GM18517 (cell line): ENCODE data around the gene ATM.
A peak's percentile ranks its signal among the peaks of the same experiment; 100 is the strongest.

ENCODE experiments used
- ATAC-seq: cut with Tn5 transposase; IDR thresholded peaks from one replicate; pipeline ENCODE4 v1.9.1; 2021; ENCODE audit warnings: mild to moderate bottlenecking, moderate library complexity; ENCODE audit not compliant: unreplicated experiment

Gene ATM, protein sequence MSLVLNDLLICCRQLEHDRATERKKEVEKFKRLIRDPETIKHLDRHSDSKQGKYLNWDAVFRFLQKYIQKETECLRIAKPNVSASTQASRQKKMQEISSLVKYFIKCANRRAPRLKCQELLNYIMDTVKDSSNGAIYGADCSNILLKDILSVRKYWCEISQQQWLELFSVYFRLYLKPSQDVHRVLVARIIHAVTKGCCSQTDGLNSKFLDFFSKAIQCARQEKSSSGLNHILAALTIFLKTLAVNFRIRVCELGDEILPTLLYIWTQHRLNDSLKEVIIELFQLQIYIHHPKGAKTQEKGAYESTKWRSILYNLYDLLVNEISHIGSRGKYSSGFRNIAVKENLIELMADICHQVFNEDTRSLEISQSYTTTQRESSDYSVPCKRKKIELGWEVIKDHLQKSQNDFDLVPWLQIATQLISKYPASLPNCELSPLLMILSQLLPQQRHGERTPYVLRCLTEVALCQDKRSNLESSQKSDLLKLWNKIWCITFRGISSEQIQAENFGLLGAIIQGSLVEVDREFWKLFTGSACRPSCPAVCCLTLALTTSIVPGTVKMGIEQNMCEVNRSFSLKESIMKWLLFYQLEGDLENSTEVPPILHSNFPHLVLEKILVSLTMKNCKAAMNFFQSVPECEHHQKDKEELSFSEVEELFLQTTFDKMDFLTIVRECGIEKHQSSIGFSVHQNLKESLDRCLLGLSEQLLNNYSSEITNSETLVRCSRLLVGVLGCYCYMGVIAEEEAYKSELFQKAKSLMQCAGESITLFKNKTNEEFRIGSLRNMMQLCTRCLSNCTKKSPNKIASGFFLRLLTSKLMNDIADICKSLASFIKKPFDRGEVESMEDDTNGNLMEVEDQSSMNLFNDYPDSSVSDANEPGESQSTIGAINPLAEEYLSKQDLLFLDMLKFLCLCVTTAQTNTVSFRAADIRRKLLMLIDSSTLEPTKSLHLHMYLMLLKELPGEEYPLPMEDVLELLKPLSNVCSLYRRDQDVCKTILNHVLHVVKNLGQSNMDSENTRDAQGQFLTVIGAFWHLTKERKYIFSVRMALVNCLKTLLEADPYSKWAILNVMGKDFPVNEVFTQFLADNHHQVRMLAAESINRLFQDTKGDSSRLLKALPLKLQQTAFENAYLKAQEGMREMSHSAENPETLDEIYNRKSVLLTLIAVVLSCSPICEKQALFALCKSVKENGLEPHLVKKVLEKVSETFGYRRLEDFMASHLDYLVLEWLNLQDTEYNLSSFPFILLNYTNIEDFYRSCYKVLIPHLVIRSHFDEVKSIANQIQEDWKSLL (N-terminal part only)

DNA sequence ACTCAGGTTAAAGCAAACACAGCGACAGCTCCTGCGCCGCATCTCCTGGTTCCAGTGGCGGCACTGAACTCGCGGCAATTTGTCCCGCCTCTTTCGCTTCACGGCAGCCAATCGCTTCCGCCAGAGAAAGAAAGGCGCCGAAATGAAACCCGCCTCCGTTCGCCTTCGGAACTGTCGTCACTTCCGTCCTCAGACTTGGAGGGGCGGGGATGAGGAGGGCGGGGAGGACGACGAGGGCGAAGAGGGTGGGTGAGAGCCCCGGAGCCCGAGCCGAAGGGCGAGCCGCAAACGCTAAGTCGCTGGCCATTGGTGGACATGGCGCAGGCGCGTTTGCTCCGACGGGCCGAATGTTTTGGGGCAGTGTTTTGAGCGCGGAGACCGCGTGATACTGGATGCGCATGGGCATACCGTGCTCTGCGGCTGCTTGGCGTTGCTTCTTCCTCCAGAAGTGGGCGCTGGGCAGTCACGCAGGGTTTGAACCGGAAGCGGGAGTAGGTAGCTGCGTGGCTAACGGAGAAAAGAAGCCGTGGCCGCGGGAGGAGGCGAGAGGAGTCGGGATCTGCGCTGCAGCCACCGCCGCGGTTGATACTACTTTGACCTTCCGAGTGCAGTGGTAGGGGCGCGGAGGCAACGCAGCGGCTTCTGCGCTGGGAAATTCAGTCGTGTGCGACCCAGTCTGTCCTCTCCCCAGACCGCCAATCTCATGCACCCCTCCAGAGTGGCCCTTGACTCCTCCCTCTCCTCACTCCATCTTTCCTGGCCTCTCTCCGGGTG, at the start of gene ATM, which contains the start of gene NPAT:
Gene ATM (plus strand): TSS at position 494 of the 774 bp plus-strand sequence. CDS start 4,558 bp downstream, outside the sequence.
Gene NPAT (minus strand): TSS at position 65 of the 774 bp plus-strand sequence. CDS start 102 bp downstream, outside the sequence.
- ATAC-seq, result peak; percentile 80

GRCh38 chr11:108177570-108177969, 45.3 kb upstream of the ATM start:
- no peak for ATAC-seq

- ATAC-seq, result no peak
Observed at GRCh38 chr11:108193725-108194124, 29.1 kb upstream of the ATM start.

GRCh38 chr11:108196901-108197300, 26.0 kb upstream of the ATM start:
- ATAC-seq, result peak; percentile 30

GRCh38 chr11:108197351-108197750, 25.5 kb upstream of the ATM start:
- ATAC-seq, result peak; percentile 40

DNA sequence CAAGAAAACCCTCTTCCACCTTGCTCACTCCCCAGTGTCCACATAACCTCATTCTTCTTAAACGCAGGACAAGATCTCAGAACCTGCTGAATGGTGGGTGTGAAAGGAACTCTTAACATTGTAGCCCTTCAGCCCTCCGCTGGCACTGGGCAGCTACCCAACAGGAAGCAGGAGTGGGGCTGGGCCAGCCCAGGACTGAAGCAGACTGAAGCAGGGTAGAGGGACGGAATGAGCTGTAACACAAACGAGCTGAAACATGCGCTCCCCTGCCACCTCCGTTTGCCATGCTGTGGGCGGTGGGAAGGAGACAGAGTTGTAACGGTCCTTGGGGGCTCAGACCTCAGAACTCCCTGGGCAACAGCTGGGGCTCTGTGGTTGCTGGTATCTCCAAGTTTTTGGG, 24.0 kb upstream of the ATM start:
- no peak for ATAC-seq

- peak; percentile 66 for ATAC-seq
Observed at GRCh38 chr11:108199446-108200321, 23.2 kb upstream of the ATM start.

DNA sequence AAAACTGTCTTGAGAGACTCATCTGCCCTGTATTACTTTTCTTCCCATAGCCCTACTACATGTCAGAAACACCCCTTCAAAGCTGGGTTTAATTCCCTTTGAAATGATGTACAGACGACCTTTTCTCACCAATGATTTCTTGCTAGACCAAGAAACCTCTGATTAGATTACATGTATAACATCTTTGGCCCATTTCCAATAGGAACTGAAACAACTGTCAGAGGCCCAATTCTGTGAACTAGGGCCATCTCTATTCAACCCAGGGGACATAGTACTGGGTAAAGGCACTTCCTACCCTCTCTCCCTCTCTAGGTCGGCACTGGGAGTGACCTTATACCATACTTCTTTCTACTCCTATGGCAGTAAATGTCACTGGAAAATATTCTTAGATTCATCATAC, 19.8 kb upstream of the ATM start:
- no peak for ATAC-seq

DNA sequence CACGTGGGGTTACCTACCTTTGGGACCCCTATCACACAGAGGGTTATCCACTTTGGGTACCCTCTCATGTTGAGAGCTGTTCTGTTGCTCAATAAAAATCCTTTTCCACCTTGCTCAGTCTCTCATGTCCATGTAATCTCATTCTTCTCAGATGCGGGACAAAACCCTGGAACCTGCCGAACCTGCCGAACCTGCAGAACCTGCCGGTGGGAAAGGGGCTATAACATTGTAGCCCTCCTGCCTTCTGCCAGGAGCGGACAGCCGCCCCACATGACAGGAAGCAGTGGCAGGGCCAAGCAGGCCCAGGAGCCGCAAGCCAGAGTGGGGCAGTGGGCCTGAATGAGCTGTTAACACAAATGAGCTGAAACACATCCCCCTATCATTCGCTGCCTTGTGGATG, 18.5 kb upstream of the ATM start:
- no peak for ATAC-seq

DNA sequence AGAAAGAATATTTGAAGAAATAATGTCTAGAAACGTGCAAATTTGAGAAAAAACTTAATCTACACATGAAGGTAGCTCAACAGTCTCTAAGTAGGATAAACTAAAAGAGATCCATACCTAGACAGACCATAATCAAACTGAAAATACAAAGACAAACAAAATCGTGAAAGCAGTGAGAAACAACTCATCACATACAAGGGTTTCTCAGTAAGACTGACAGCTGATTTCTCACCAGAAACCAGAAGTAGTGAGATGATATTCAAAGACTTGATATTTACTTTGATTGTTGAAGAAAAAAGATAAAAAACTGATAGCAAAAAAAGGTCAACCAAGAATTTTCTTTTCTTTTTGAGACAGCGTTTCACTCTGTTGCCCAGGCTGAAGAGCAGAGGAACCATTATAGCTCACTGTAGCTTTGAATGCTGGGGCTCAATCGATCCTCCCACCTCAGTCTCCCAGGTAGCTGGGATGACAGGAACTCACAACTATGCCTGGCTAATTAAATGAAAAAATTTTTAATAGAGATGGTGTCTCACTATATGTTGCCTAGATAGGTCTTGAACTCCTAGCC, 17.9 kb upstream of the ATM start:
- no peak for ATAC-seq

- ATAC-seq, result no peak
Observed at GRCh38 chr11:108206171-108206570, 16.7 kb upstream of the ATM start.

GRCh38 chr11:108206969-108207682, 15.7 kb upstream of the ATM start:
- ATAC-seq, result no peak

DNA sequence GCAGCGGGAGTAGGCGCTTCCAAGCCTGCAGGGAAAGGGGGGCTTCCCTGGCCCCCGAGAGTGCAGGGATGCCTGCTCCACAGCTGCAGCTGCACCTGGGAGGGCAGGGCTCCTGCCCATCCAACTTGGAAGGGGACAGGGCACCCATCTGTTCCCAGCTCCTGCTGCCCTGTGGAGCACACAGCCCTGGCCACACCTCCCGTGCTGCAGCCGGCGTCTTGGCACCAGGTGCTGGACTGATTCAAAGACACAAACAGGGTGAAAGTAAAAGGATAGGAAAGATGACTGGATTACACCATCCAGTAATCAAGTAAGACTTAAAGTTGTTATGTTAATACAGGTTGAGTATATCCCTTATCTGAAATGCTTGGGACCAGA, 15.2 kb upstream of the ATM start:
- no peak for ATAC-seq

DNA sequence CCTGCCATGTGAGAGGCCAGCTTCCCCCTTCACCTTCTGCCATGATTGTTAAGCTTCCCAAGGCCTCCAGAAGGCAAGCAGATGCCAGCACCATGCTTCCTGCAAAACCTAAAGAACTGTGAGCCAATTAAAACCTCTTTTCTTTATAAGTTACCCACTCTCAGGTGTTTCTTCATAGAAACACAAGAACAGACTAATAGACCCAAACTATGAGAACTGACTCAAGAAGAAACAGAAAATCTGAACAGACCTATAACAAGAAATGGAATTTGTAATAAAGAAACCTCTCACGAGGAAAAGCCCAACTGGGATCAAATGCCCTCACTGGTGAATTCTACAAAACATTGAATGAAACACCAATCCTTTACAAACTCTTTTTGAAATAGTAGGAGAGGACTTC, 12.4 kb upstream of the ATM start:
- ATAC-seq, result no peak

DNA sequence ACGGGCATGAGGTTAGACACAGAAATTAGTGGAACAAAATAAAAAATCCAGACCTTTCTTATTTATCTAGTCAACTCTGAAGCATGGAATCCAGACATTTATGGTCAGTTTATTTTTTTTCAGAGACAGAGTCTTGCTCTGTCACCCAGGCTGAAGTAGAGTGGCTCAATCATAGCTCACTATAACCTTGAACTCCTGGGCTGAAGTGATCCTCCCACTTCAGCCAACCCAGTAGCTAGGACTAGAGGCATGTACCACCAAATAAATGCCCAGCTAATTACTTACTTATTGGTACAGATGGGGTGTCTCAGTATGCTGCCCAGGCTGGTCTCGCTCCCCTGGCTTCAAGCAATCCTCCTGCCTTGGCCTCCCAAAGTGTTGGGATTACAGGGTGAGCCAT, 9.1 kb upstream of the ATM start:
- ATAC-seq, result no peak

- ATAC-seq, result no peak
Observed at GRCh38 chr11:108216988-108217387, 5.9 kb upstream of the ATM start.

- no peak for ATAC-seq
Observed at GRCh38 chr11:108218455-108218854, 4.4 kb upstream of the ATM start.
